KOPT-K1 (cell line): ENCODE data around the gene PDRG1.

ENCODE experiments used
- H3K27ac ChIP-seq: fragments of 200-600 bp; sonication (generic); 2 replicates; pipeline ENCODE4 v1.5.1; 2016; ENCODE audit warnings: antibody characterized with exemption, mild to moderate bottlenecking, low read depth, low read length; ENCODE audit not compliant: poor library complexity, severe bottlenecking
- H3K36me3 ChIP-seq: fragments of 200-600 bp; sonication (generic); 2 replicates; pipeline ENCODE4 v1.5.1; 2017; ENCODE audit warnings: antibody characterized with exemption, mild to moderate bottlenecking, low read length, moderate library complexity; ENCODE audit not compliant: insufficient read depth
- H3K9me3 ChIP-seq: fragments of 200-600 bp; sonication (generic); 2 replicates; pipeline ENCODE4 v1.5.1; 2017; ENCODE audit warnings: antibody characterized with exemption, low read length, mild to moderate bottlenecking; ENCODE audit not compliant: insufficient read depth, poor library complexity, severe bottlenecking

PDRG1 gene

GRCh38 chr20:31951530-31952453 is at the start of gene PDRG1:
TSS of gene PDRG1 (minus strand) at chr20:31952046. CDS start at chr20:31951961, 85 bp downstream.
- H3K9me3 ChIP-seq = peaks cover 8% of the 10 kb centered on the region
- H3K36me3 ChIP-seq = peaks cover 38% of the 10 kb centered on the region
- H3K27ac ChIP-seq = peak within 1 kb of the TSS; percentile 79

GRCh38 chr20:31998246-31998645 is 46.4 kb upstream of the PDRG1 start:
- H3K9me3 ChIP-seq = no peaks in the 10 kb centered on the region
- H3K36me3 ChIP-seq = no peaks in the 10 kb centered on the region
- no peak overlapping the region for H3K27ac ChIP-seq

- Histone ChIP-seq H3K27ac (no peak overlapping the region), H3K9me3 (no peaks in the 10 kb centered on the region), H3K36me3 (no peaks in the 10 kb centered on the region)
Observed at GRCh38 chr20:31996996-31997395, 45.1 kb upstream of the PDRG1 start.

GRCh38 chr20:31992086-31992485 is 40.2 kb upstream of the PDRG1 start:
- Histone ChIP-seq H3K9me3 (no peaks in the 10 kb centered on the region), H3K27ac (no peak overlapping the region), H3K36me3 (no peaks in the 10 kb centered on the region)

GRCh38 chr20:31991339-31991705 is 39.5 kb upstream of the PDRG1 start:
- no peaks in the 10 kb centered on the region for H3K36me3 ChIP-seq
- no peaks in the 10 kb centered on the region for H3K9me3 ChIP-seq
- no peak overlapping the region for H3K27ac ChIP-seq

GRCh38 chr20:31990641-31991338 is 38.9 kb upstream of the PDRG1 start:
- H3K9me3 ChIP-seq = no peaks in the 10 kb centered on the region
- H3K27ac ChIP-seq = no peak overlapping the region
- H3K36me3 ChIP-seq = no peaks in the 10 kb centered on the region

GRCh38 chr20:31989030-31989645 is 37.3 kb upstream of the PDRG1 start:
- Histone ChIP-seq H3K36me3 (no peaks in the 10 kb centered on the region), H3K9me3 (no peaks in the 10 kb centered on the region), H3K27ac (no peak overlapping the region)

- no peaks in the 10 kb centered on the region for H3K36me3 ChIP-seq
- H3K27ac ChIP-seq = no peak overlapping the region
- no peaks in the 10 kb centered on the region for H3K9me3 ChIP-seq
Observed at GRCh38 chr20:31988430-31989015, 36.7 kb upstream of the PDRG1 start.

GRCh38 chr20:31987744-31988143 is 35.9 kb upstream of the PDRG1 start:
- Histone ChIP-seq H3K9me3 (no peaks in the 10 kb centered on the region), H3K27ac (no peak overlapping the region), H3K36me3 (no peaks in the 10 kb centered on the region)

GRCh38 chr20:31984981-31985471 is 33.2 kb upstream of the PDRG1 start:
- Histone ChIP-seq H3K27ac (no peak overlapping the region), H3K9me3 (no peaks in the 10 kb centered on the region), H3K36me3 (no peaks in the 10 kb centered on the region)

GRCh38 chr20:31981784-31982183 is 29.9 kb upstream of the PDRG1 start:
- Histone ChIP-seq H3K27ac (no peak overlapping the region), H3K9me3 (no peaks in the 10 kb centered on the region), H3K36me3 (no peaks in the 10 kb centered on the region)

GRCh38 chr20:31979713-31980426 is 28.0 kb upstream of the PDRG1 start:
- no peaks in the 10 kb centered on the region for H3K9me3 ChIP-seq
- H3K36me3 ChIP-seq = no peaks in the 10 kb centered on the region
- no peak overlapping the region for H3K27ac ChIP-seq

- H3K9me3 ChIP-seq = no peaks in the 10 kb centered on the region
- H3K36me3 ChIP-seq = no peaks in the 10 kb centered on the region
- no peak overlapping the region for H3K27ac ChIP-seq
Observed at GRCh38 chr20:31977080-31977479, 25.2 kb upstream of the PDRG1 start.

- Histone ChIP-seq H3K27ac (no peak overlapping the region), H3K9me3 (no peaks in the 10 kb centered on the region), H3K36me3 (no peaks in the 10 kb centered on the region)
Observed at GRCh38 chr20:31975874-31976273, 24.0 kb upstream of the PDRG1 start.
